Stomach smooth muscle (tissue), 2 donors: ENCODE measurements around the gene AKR1C1.
"Not testable (repeated sequence)": the region's sequence is repeated elsewhere in the genome, so short reads cannot be mapped to it uniquely, and the experiment has no call there.

Experiments
- H3K27ac ChIP-seq: one replicate; pipeline ENCODE4 v1.7.0; 2013; ENCODE audit warnings: mild to moderate bottlenecking, low read length, inconsistent platforms
- H3K27me3 ChIP-seq, 2 donors: one replicate each; pipeline ENCODE4 v1.7.0; 2013; ENCODE audit warnings: low read length in 2 of 2; ENCODE audit not compliant: insufficient read depth in 2 of 2, control insufficient read depth in 1 of 2
- H3K36me3 ChIP-seq, 2 donors: one replicate each; pipeline ENCODE4 v1.7.0; 2013; ENCODE audit warnings: low read length in 2 of 2; ENCODE audit not compliant: control insufficient read depth in 2 of 2, insufficient read depth in 2 of 2
- H3K4me1 ChIP-seq: one replicate; pipeline ENCODE4 v1.7.0; 2013; ENCODE audit warnings: low read length; ENCODE audit not compliant: control insufficient read depth, insufficient read depth
- H3K4me3 ChIP-seq, 2 donors: one replicate each; pipeline ENCODE4 v1.7.0; 2013; ENCODE audit warnings: low read length in 2 of 2
- H3K9ac ChIP-seq, 2 donors: one replicate each; pipeline ENCODE4 v1.7.0; 2013; ENCODE audit warnings: low read length in 2 of 2, mild to moderate bottlenecking in 1 of 2
- H3K9me3 ChIP-seq, 2 donors: one replicate each; pipeline ENCODE4 v1.7.0; 2013; ENCODE audit warnings: low read length in 2 of 2; ENCODE audit not compliant: control insufficient read depth in 2 of 2
- donor health status: healthy.
- donor health status: Pancreatic carcinoma.

Gene AKR1C1

GRCh38 chr10:5004501-5004900 is 41.3 kb downstream of the AKR1C1 start:
- H3K4me1 ChIP-seq, H3K27me3 ChIP-seq, H3K27ac ChIP-seq, H3K36me3 ChIP-seq, H3K4me3 ChIP-seq, H3K9ac ChIP-seq, H3K9me3 ChIP-seq: not testable (repeated sequence)

GRCh38 chr10:5008857-5009548 is 45.8 kb downstream of the AKR1C1 start:
- not testable (repeated sequence) for H3K4me1 ChIP-seq, H3K27me3 ChIP-seq, H3K36me3 ChIP-seq, H3K27ac ChIP-seq, H3K9me3 ChIP-seq, H3K4me3 ChIP-seq, H3K9ac ChIP-seq

- not testable (repeated sequence) for H3K9me3 ChIP-seq, H3K27ac ChIP-seq, H3K4me3 ChIP-seq, H3K9ac ChIP-seq, H3K27me3 ChIP-seq, H3K36me3 ChIP-seq, H3K4me1 ChIP-seq
Measured at GRCh38 chr10:5010043-5010442, 46.8 kb downstream of the AKR1C1 start.

- H3K4me1 ChIP-seq, H3K4me3 ChIP-seq, H3K9ac ChIP-seq, H3K27ac ChIP-seq, H3K9me3 ChIP-seq, H3K27me3 ChIP-seq, H3K36me3 ChIP-seq: not testable (repeated sequence)
Measured at GRCh38 chr10:5011392-5011791, 48.2 kb downstream of the AKR1C1 start.

- Histone ChIP-seq H3K27me3 (no peaks in the 10 kb centered on the region), H3K27ac (no peak overlapping the region), H3K9me3 (no peaks in the 10 kb centered on the region), H3K4me3 (no peak overlapping the region), H3K9ac (no peak overlapping the region), H3K36me3 (no peaks in the 10 kb centered on the region), H3K4me1 (no peaks in the 10 kb centered on the region)
Measured at GRCh38 chr10:5012595-5012994, 49.4 kb downstream of the AKR1C1 start.

GRCh38 chr10:5013385-5013784 is 50.2 kb downstream of the AKR1C1 start:
- Histone ChIP-seq H3K9ac (no peak overlapping the region), H3K27me3 (no peaks in the 10 kb centered on the region), H3K4me3 (no peak overlapping the region), H3K9me3 (no peaks in the 10 kb centered on the region), H3K27ac (no peak overlapping the region), H3K4me1 (no peaks in the 10 kb centered on the region), H3K36me3 (no peaks in the 10 kb centered on the region)

- not testable (repeated sequence) for H3K9ac ChIP-seq, H3K36me3 ChIP-seq, H3K27ac ChIP-seq, H3K4me3 ChIP-seq, H3K9me3 ChIP-seq, H3K4me1 ChIP-seq, H3K27me3 ChIP-seq
Measured at GRCh38 chr10:5014200-5014910, 51.1 kb downstream of the AKR1C1 start.

- no peaks in the 10 kb centered on the region for H3K9me3 ChIP-seq
- no peak overlapping the region for H3K9ac ChIP-seq
- H3K27ac ChIP-seq: no peak overlapping the region
- H3K27me3 ChIP-seq: no peaks in the 10 kb centered on the region
- H3K36me3 ChIP-seq: no peaks in the 10 kb centered on the region
- peaks cover 2% of the 10 kb centered on the region for H3K4me1 ChIP-seq
- no peak overlapping the region for H3K4me3 ChIP-seq
Measured at GRCh38 chr10:5014936-5015335, 51.7 kb downstream of the AKR1C1 start.

GRCh38 chr10:5018134-5018533 is 54.9 kb downstream of the AKR1C1 start:
- Histone ChIP-seq H3K9ac (no peak overlapping the region), H3K36me3 (no peaks in the 10 kb centered on the region), H3K4me1 (peaks cover 2% of the 10 kb centered on the region), H3K27ac (no peak overlapping the region), H3K27me3 (no peaks in the 10 kb centered on the region), H3K9me3 (no peaks in the 10 kb centered on the region), H3K4me3 (no peak overlapping the region)

- H3K27me3 ChIP-seq, H3K27ac ChIP-seq, H3K36me3 ChIP-seq, H3K9ac ChIP-seq, H3K4me1 ChIP-seq, H3K9me3 ChIP-seq, H3K4me3 ChIP-seq: not testable (repeated sequence)
Measured at GRCh38 chr10:5018671-5019277, 55.6 kb downstream of the AKR1C1 start.
